ENCODE data around the gene CEACAM7. TPM values are rescaled to one million over a fixed set of nuclear protein-coding genes. Genes with fewer than 3 reads are reported as not detected.

Gene CEACAM7
- total RNA-seq, 1 experiment from 2014 or later, result 0.15 TPM

GRCh38 chr19:41689993-41690800 lies 2.1 kb upstream of the CEACAM7 start (continued):
- TF ChIP-seq ARID4B (CRISPR knock-in tag; IDR thresholded peaks at IDR 0.05; ENCODE audit: borderline replicate concordance) (no peak), USF1 (CRISPR knock-in tag; IDR thresholded peaks at IDR 0.05) (no peak), ESRRA (CRISPR knock-in tag; IDR thresholded peaks at IDR 0.05; ENCODE audit: borderline replicate concordance) (no peak), CREB1 (CRISPR knock-in tag; IDR thresholded peaks at IDR 0.05) (no peak)

- Mint-ChIP-seq H3K27ac (no peak overlapping the region), H3K9me3 (no peaks in the 10 kb centered on the region), H3K4me3 (no peak overlapping the region), H3K4me1 (peaks cover 2% of the 10 kb centered on the region; the same call in 1 of the 2 replicates), H3K27me3 (ENCODE audit: low read depth) (peaks cover 46% of the 10 kb centered on the region), H3K36me3 (no peaks in the 10 kb centered on the region)
- ATAC-seq, result no peak
- POLR2A ChIA-PET, result no interaction called here
- TF ChIP-seq NR2C2 (CRISPR knock-in tag; IDR thresholded peaks at IDR 0.05), result no peak
- no peak for TF ChIP-seq E2F4 (CRISPR knock-in tag; IDR thresholded peaks at IDR 0.05; ENCODE audit: borderline replicate concordance, low read depth)
- TF ChIP-seq CREM (CRISPR knock-in tag; IDR thresholded peaks at IDR 0.05), result no peak
- TF ChIP-seq ZNF317 (CRISPR knock-in tag; IDR thresholded peaks at IDR 0.05; ENCODE audit: borderline replicate concordance, low read depth), result no peak
- DNase-seq (ENCODE audit: low spot score), result no peak
- CTCF ChIA-PET, result interaction anchor here (0.8 to 6.4 kb wide), 7 partner anchors 11 to 90 kb away, joined by 3 to 130 read pairs (median 48); no protein-coding TSS in a partner anchor
Observed at GRCh38 chr19:41688687-41689086, 617 bp upstream of the CEACAM7 start.

GRCh38 chr19:41687419-41687818 lies 651 bp downstream of the CEACAM7 start:
- Mint-ChIP-seq H3K36me3 (no peaks in the 10 kb centered on the region), H3K27ac (no peak overlapping the region), H3K27me3 (ENCODE audit: low read depth) (peaks cover 45% of the 10 kb centered on the region), H3K4me3 (no peak overlapping the region), H3K4me1 (peaks cover 2% of the 10 kb centered on the region; the same call in 1 of the 2 replicates), H3K9me3 (no peaks in the 10 kb centered on the region)
- DNase-seq (ENCODE audit: low spot score), result no peak
- ChIA-PET CTCF (interaction anchor here (1.9 to 6.4 kb wide), 3 partner anchors 41 to 66 kb away, joined by 10 to 130 read pairs (median 12); no protein-coding TSS in a partner anchor), POLR2A (no interaction called here)
- no peak for ATAC-seq
- TF ChIP-seq ZSCAN18 (CRISPR knock-in tag; IDR thresholded peaks at IDR 0.05) (no peak), EMX1 (CRISPR knock-in tag; IDR thresholded peaks at IDR 0.05) (no peak), GTF2I (CRISPR knock-in tag; conservative IDR thresholded peaks at IDR 0.05) (no peak), AR (CRISPR knock-in tag; IDR thresholded peaks at IDR 0.05) (no peak), ZNF423 (CRISPR knock-in tag; IDR thresholded peaks at IDR 0.05) (no peak), NR1H2 (CRISPR knock-in tag; IDR thresholded peaks at IDR 0.05) (no peak), SMAD3 (CRISPR knock-in tag; IDR thresholded peaks at IDR 0.05; ENCODE audit: borderline replicate concordance) (no peak), NR3C1 (CRISPR knock-in tag; conservative IDR thresholded peaks at IDR 0.05; ENCODE audit: low read depth) (no peak), AFF4 (CRISPR knock-in tag; IDR thresholded peaks at IDR 0.05; ENCODE audit: borderline replicate concordance) (no peak), FOXK1 (CRISPR knock-in tag; IDR thresholded peaks at IDR 0.05) (no peak)
